HepG2 (cell line): ENCODE data around the gene ARL2. TPM values are rescaled to one million over a fixed set of nuclear protein-coding genes. Genes with fewer than 3 reads are reported as not detected.

ENCODE experiments used
- GABPA ChIP-seq, 2 experiments: IDR thresholded peaks; 2 replicates each; pipeline ENCODE4 v1.6.1; 2011 to 2016; ENCODE audit warnings: low read depth in 2 of 2, low read length in 1 of 2, missing biosample characterization in 1 of 2, missing genetic modification characterization in 1 of 2
- IRF2 ChIP-seq: IDR thresholded peaks from 2 replicates; pipeline ENCODE4 v1.6.1; 2018; ENCODE audit warnings: missing genetic modification reagents, missing compliant biosample characterization
- MIER3 ChIP-seq: IDR thresholded peaks from 2 replicates; pipeline ENCODE4 v1.6.1; 2016; ENCODE audit warnings: missing compliant biosample characterization, borderline replicate concordance
- MTA3 ChIP-seq: sonication (generic); formaldehyde crosslinking; IDR thresholded peaks from 2 replicates; pipeline ENCODE4 v1.4.0; 2020; ENCODE audit warnings: missing genetic modification reagents
- MXD3 ChIP-seq: IDR thresholded peaks from 2 replicates; pipeline ENCODE4 v1.6.1; 2016; ENCODE audit warnings: mild to moderate bottlenecking, missing biosample characterization, missing genetic modification reagents
- NFE2L2 ChIP-seq: fragments of 150-350 bp; IDR thresholded peaks from 2 replicates; pipeline ENCODE4 v1.6.1; 2014; ENCODE audit warnings: low read length
- NFIC ChIP-seq: IDR thresholded peaks from 2 replicates; pipeline ENCODE4 v1.6.1; 2012; ENCODE audit warnings: mild to moderate bottlenecking, low read length, inconsistent platforms
- PLRG1 ChIP-seq: fragments of 450-650 bp; conservative IDR thresholded peaks from 2 replicates; pipeline ENCODE4 v1.6.1; 2016
- TARDBP ChIP-seq: sonication (generic); formaldehyde crosslinking; IDR thresholded peaks from 2 replicates; pipeline ENCODE4 v1.8.0; 2022; ENCODE audit warnings: mild to moderate bottlenecking, missing genetic modification reagents
- ZBTB14 ChIP-seq: sonication (generic); formaldehyde crosslinking; IDR thresholded peaks from 2 replicates; pipeline ENCODE4 v1.4.0; 2020; ENCODE audit warnings: missing genetic modification reagents
- ZBTB43 ChIP-seq: sonication (generic); formaldehyde crosslinking; conservative IDR thresholded peaks from 2 replicates; pipeline ENCODE4 v1.4.0; 2020; ENCODE audit warnings: missing genetic modification reagents
- ZFP37 ChIP-seq: sonication (generic); formaldehyde crosslinking; IDR thresholded peaks from 2 replicates; pipeline ENCODE4 v1.4.0; 2020; ENCODE audit warnings: missing genetic modification reagents, borderline replicate concordance
- ZFP90 ChIP-seq: sonication (generic); formaldehyde crosslinking; IDR thresholded peaks from 2 replicates; pipeline ENCODE4 v1.8.0; 2022; ENCODE audit warnings: missing genetic modification reagents, mild to moderate bottlenecking, inconsistent platforms, borderline replicate concordance
- ZNF569 ChIP-seq: sonication (generic); formaldehyde crosslinking; IDR thresholded peaks from 2 replicates; pipeline ENCODE4 v1.5.0; 2020; ENCODE audit warnings: mild to moderate bottlenecking, missing genetic modification reagents, moderate library complexity, borderline replicate concordance
- ZNF670 ChIP-seq: sonication (generic); formaldehyde crosslinking; IDR thresholded peaks from 2 replicates; pipeline ENCODE4 v1.8.0; 2022; ENCODE audit warnings: mild to moderate bottlenecking, missing genetic modification reagents, borderline replicate concordance
- ZNF768 ChIP-seq: sonication (generic); formaldehyde crosslinking; IDR thresholded peaks from 2 replicates; pipeline ENCODE4 v1.4.0; 2020; ENCODE audit warnings: missing genetic modification reagents
- ZNF788 ChIP-seq: sonication (generic); formaldehyde crosslinking; IDR thresholded peaks from 2 replicates; pipeline ENCODE4 v1.5.0; 2020; ENCODE audit warnings: mild to moderate bottlenecking, missing genetic modification reagents, borderline replicate concordance
- ZNF816 ChIP-seq: sonication (generic); formaldehyde crosslinking; IDR thresholded peaks from 2 replicates; pipeline ENCODE4 v1.8.0; 2022; ENCODE audit warnings: missing genetic modification reagents, mild to moderate bottlenecking, borderline replicate concordance
- polyA plus RNA-seq, 8 experiments: library from polyadenylated mRNA; depleted of rRNA in 3 of 8; stranded (reverse) in 7 of 8; unstranded in 1 of 8; fragments of >200 nt; fragmentation: Illumina TruSeq in 4 of 8; extraction: Trizol in 4 of 8; gene quantifications; 2 replicates each; pipeline versions ENCODE4 v1.2.1 to v1.2.3, GENCODE V29; 2011 to 2016; ENCODE audit warnings: low read depth in 4 of 8, missing spikeins in 1 of 8, mixed read lengths in 1 of 8; ENCODE audit not compliant: insufficient read depth in 1 of 8
- total RNA-seq, 5 experiments: library from RNA; depleted of rRNA; stranded (reverse); fragments of >200 nt; fragmentation: Illumina TruSeq; extraction: Trizol; gene quantifications; 2 replicates each; pipeline ENCODE4 v1.2.3, GENCODE V29; 2016; ENCODE audit warnings: low read depth in 1 of 5
- TF ChIP-seq, protein P1 (sequence below): sonication (generic); formaldehyde crosslinking; IDR thresholded peaks from 2 replicates; pipeline ENCODE4 v1.4.0; 2020; ENCODE audit warnings: mild to moderate bottlenecking, missing genetic modification reagents
- TF ChIP-seq, protein P2 (sequence below): IDR thresholded peaks from 2 replicates; pipeline ENCODE4 v1.6.1; 2012; ENCODE audit warnings: low read depth, low read length, improper control_type of control experiment

The ARL2 gene
- total and polyA plus RNA-seq, 2 of the 13 experiments (the other 11 are each of a cell fraction or from before 2014, with no cell fraction given) = 82.9 to 84.4 TPM

DNA sequence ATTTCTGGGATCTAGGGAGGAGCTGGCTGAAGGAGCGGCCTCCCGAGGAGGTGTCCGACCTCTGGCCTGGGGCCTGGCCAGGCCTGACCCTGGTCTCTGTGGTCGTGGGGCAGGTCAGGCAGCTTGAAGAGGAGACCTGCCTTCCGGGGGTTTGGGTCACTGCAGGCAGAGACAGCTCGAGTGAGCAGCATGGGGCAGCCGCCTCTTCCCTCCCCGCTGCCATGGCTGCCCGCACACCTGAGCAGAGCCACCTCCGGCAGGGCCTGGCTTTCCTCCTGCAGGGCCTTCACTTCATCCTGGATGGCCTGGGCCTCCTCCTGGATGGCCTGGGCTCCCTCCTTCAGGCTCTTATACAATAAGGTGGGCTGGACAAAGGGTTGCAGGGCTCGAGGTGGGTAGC lies 52.4 kb downstream of the ARL2 start (continued):
- TF ChIP-seq TARDBP (CRISPR knock-in tag) (no peak), NFIC (no peak), NFE2L2 (no peak), GABPA (IDR thresholded peaks at IDR 0.05; ENCODE audit: low read depth, low read length) (no peak), GABPA (CRISPR knock-in tag; IDR thresholded peaks at IDR 0.05; ENCODE audit: low read depth) (no peak), ZNF569 (CRISPR knock-in tag) (no peak), MIER3 (CRISPR knock-in tag) (no peak), PLRG1 (no peak), ZNF670 (CRISPR knock-in tag) (no peak), ZBTB43 (CRISPR knock-in tag) (no peak), IRF2 (CRISPR knock-in tag) (no peak), MXD3 (no peak), ZFP37 (CRISPR knock-in tag) (no peak), ZNF816 (CRISPR knock-in tag) (no peak), ZBTB14 (CRISPR knock-in tag) (no peak), ZNF788 (CRISPR knock-in tag) (no peak), ZNF768 (CRISPR knock-in tag) (no peak), MTA3 (no peak), ZFP90 (no peak)
- TF ChIP-seq, protein P1, sequence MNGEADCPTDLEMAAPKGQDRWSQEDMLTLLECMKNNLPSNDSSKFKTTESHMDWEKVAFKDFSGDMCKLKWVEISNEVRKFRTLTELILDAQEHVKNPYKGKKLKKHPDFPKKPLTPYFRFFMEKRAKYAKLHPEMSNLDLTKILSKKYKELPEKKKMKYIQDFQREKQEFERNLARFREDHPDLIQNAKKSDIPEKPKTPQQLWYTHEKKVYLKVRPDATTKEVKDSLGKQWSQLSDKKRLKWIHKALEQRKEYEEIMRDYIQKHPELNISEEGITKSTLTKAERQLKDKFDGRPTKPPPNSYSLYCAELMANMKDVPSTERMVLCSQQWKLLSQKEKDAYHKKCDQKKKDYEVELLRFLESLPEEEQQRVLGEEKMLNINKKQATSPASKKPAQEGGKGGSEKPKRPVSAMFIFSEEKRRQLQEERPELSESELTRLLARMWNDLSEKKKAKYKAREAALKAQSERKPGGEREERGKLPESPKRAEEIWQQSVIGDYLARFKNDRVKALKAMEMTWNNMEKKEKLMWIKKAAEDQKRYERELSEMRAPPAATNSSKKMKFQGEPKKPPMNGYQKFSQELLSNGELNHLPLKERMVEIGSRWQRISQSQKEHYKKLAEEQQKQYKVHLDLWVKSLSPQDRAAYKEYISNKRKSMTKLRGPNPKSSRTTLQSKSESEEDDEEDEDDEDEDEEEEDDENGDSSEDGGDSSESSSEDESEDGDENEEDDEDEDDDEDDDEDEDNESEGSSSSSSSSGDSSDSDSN (CRISPR knock-in tag) = peak; percentile 63; the same call in 1 of the 2 replicates
- TF ChIP-seq, protein P2, sequence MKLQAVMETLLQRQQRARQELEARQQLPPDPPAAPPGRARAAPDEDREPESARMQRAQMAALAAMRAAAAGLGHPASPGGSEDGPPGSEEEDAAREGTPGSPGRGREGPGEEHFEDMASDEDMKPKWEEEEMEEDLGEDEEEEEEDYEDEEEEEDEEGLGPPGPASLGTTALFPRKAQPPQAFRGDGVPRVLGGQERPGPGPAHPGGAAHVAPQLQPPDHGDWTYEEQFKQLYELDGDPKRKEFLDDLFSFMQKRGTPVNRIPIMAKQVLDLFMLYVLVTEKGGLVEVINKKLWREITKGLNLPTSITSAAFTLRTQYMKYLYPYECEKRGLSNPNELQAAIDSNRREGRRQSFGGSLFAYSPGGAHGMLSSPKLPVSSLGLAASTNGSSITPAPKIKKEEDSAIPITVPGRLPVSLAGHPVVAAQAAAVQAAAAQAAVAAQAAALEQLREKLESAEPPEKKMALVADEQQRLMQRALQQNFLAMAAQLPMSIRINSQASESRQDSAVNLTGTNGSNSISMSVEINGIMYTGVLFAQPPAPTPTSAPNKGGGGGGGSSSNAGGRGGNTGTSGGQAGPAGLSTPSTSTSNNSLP = no peak
